ENCODE data around the gene OR6F1.

DNA sequence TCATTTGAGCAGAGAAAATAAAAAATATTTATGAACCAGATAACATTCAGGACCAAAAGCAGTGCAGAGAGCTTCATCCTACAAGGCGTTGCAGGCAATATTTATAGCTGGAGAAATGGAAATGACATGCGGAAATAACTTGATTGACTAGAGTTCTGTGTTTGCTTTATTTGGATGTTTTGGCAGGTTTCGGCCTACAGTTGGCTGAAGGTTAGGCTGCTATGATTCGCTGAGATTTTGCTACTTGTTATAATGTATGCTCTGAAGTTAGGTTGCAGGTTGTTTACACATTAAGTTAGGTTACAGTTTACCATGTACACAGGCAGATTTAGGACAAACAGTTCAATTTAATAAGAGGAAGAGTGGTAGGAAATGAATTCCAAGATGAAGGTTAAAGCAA is 36.3 kb downstream of the OR6F1 start:
- TF ChIP-seq TAF1 (IDR thresholded peaks at IDR 0.05; ENCODE audit: low read depth, low read length) (no peak), POLR2AphosphoS5 (IDR thresholded peaks at IDR 0.05; ENCODE audit: low read depth, low read length) (no peak), POLR2A (IDR thresholded peaks at IDR 0.05; ENCODE audit: low read depth, low read length) (no peak), SPI1 (IDR thresholded peaks at IDR 0.05; ENCODE audit: low read depth, low read length) (no peak), POU2F2 (IDR thresholded peaks at IDR 0.05; ENCODE audit: low read depth, low read length) (no peak), PAX5 (IDR thresholded peaks at IDR 0.05; ENCODE audit: insufficient read depth, low read length, severe bottlenecking) (no peak)

Data from GM12891 (cell line).